GM18951 (cell line): ENCODE results near the gene PRF1.
"Not testable (repeated sequence)": the region's sequence is repeated elsewhere in the genome, so short reads cannot be mapped to it uniquely, and the experiment has no call there.

Experiments
- POLR2A ChIP-seq: IDR thresholded peaks from 4 replicates; pipeline ENCODE4 v1.6.1; 2011; ENCODE audit warnings: mild to moderate bottlenecking; ENCODE audit not compliant: insufficient read length, insufficient read depth; ENCODE audit errors: extremely low read depth
- in situ Hi-C: fragments of 300-500 bp; cut with MboI; formaldehyde crosslinking; loops from one replicate; pipeline ENCODE4 v1.12.0; 2022; ENCODE audit warnings: low sequenced_read_pairs, mixed read lengths, inconsistent platforms; ENCODE audit not compliant: unreplicated experiment

Gene PRF1

DNA sequence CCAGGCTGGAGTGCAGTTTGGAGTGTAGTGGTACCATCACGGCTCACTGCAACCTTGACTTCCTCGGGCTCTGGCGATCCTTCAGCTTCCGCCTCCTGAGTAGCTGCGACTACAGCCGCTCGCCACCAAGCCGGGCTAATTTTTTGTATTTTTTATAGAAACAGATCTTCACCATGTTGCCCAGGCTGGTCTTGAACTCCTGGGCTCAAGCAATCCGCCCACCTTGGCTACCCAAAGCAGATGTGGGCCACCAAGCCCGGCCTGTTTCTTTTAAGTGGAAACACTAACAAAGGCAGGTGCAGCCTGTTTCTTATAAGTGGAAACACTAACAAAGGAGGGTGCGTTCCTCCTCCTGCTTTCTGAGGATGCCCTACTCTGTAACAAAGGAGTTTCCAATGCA, 18.2 kb downstream of the PRF1 start:
- TF ChIP-seq POLR2A: no peak
- in situ Hi-C loops: no loop called here

DNA sequence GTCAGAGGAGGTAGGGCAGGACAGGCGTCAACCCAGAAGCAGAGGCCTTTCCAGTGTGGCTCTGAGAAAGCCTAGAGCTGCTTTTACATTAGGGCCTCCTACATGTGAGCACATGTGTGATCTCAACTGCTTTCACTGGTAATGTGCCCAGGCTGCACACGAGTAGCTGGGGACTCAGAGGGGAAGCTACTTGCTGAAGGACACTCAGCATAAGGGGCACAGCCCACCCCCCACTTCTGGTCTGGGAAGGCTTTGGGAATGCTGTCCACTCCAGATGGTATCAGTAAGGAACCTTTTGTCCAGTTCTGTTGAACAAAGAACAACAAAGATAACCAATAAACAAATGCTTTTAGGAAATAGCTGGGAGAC, 18.9 kb downstream of the PRF1 start:
- in situ Hi-C loops: no loop called here
- TF ChIP-seq POLR2A: no peak

DNA sequence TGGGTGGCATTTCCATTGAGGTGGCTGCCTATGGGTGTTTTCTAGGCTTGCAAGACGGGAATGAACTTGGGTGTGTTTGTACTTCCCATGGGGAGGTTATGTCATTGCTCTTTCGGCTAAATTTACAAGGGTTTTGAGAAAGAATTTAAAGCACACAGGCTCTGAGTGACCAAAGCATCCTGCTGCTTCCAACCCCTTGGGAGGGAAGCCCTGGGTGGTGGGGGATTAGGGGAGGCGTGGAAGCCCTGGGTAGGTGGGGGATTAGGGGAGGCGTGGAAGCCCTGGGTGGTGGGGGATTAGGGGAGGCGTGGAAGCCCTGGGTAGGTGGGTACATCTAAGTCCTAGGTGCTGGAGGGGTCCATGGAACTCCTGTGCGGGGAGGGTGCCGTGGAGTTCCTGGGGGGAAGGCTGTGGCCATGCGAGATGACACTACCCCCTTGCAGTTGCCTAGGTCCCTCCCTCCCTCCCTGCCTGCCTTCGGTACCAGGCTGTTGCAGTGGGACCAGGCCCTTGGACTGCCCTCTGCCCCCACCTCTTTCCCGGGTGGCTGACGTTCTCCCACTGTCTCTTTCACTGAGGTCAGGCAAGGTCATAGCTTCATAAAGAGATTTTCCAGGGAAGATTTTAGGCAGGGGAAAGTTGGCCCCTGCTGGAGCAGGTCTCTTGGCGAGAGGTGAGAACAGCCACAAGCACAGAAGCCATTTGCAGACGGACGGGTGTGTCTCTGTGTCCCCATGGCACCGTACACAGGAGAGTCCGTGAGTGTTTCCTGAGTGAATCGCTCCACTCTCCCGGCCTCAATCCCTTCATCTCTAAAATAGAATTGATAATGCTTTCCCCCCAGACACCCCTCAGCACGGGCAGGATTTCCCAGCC, 19.5 kb downstream of the PRF1 start:
- in situ Hi-C loops: no loop called here
- no peak for TF ChIP-seq POLR2A

DNA sequence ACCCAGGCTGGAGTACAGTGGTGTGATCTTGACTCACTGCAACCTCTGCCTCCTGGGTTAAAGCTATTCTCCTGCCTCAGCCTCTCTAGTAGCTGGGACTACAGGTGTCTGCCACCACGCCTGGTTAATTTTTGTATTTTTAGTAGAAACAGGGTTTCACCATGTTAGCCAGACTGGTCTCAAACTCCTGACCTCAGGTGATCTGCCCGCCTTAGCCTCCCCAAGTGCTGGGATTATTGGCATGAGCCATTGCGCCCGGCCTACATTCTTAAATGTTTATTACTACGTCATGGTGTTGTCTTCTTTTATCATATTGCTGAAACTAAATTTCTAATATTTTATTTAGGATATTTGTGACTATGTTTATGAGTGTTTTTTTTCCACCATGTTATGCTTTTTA, 21.4 kb downstream of the PRF1 start:
- in situ Hi-C loops: not testable (repeated sequence)

DNA sequence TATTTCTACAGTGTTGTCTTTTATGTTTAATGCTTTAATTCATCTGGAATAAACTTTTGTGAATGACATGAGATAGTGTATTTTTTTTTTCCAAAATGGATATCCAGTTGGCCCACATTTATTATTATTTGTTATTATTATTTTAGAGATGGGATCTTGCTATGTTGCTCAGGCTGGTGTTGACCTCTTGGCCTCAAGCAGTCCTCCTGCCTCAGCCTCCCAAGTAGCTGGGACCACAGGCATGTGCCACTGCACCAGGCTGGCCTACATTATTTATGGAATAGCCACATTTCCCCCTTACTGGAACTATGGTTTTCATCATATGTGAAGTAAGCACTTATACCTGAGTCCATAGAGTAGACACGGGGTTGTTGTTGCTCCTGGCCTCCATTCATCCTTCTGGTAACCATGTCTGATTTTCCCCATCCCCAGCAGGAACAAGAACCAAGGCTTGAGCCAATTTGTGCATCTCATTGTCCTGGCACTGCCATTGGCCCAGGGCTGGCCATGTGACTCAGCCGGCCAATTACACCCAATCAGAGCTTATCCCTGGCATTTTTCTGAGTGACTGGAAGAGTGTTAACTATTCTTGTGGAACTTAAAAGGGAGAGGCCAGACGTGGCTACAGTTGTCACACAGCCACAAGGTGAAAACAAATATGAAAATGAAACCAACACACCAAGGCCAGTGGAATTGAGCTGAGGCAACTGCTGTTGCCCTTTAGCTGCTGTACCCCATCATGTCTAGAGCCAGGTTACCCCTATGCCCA, 23.1 kb downstream of the PRF1 start:
- TF ChIP-seq POLR2A: no peak
- in situ Hi-C loops: no loop called here

DNA sequence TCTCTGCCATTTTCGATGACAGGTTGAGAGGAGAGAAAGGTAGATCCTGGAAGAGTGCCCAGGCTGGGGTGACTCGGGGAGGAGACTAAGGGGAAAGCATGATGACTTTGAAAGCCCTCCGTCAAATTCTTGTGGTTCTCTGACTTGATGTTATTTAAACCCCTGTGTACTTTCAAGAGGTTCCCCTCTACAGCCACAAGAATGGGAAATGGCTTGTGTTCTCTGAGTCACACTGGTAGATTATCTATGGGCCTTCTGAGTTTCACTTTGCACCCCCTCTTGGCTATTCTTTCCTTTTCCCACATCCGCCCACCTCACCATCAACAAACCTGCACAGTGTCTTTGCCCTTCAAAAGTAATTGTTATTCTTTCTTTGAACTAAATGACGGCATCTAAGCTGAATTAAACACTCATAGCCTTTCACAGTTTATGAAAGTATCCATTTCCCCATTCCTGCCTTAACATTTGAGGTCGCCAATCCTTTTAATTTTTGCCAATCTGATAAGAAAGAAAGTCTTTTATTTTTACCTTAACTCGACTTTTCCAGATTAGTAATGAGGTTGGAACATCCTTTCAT, 24.1 kb downstream of the PRF1 start:
- TF ChIP-seq POLR2A: no peak
- in situ Hi-C loops: no loop called here

DNA sequence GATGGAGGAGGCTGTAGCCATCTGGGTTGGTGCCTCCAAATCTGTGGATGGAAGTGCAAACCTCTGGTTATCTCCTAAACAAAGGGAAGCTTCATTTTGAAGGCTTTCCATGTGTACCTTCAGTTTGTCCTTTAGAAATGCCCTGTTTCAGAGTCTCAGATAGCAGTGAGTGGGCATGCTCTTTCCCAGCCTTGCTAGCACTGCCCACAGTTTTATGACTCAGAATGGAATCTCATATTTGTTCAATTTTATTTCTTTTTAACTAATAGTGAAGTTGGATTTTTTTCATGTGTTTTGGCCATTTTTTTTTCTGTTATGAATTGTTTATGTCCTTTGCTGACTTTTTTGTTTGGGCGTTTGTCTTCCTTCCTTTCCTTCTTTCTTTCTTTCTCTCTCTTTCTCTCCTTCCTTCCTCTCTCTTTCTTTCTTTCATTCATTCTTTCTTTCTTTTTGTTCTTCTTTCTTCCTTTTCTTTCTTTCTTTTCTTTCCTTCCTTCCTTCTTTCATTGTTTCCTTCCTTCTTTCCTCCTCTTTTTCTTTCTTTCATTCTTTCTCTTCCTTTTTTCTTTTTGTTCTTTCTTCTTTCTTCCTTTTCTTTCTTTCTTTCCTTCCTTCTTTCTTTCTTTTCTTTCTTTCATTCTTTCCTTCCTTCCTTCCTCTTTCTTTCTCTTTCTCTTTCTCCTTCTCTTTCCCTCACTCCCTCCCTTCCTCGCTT, 25.6 kb downstream of the PRF1 start:
- TF ChIP-seq POLR2A: no peak
- in situ Hi-C loops: no loop called here

DNA sequence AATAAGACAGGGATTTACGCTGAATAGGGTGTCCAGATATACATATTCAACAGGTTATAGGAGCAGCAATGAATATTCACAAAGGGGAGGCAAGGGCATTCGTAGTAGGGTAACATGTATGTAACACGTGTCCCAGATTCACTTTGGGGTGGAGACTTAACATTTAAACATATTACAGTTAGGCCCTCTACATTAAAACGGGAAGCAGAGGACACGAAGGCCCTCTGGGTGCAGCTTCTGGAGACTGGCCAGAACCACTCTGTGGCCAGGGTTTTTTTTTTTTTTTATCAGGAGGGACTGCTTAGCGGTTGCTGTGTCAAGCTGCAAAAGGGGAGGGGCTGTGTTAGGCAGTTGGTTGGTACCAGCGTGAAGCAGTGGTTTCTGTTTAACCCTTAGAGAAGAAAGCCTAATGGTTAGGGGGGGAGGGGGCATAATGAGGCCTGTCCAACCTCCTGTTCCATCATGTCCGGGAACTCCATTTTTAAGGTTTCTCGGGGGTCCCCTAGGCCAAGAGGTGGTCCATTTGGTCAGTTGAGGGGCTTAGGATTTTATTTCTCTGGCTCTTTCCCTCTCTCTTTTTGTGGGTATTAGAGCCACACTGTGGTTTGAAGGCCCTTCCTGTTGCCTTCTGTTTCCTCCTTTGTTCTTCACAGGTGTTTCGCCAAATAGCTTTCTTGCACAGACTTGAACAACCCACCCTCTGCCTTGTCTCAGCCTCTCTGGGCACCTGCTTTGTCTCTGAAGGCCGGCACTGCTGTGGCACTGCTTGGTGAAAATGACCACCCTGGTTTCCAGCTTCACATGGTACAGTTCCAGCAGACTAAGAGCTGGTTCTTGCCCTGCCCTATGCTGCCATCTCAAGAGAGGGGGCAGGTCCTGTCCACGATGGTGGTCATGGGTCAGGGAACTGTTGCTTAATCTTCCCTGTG, 26.4 kb downstream of the PRF1 start:
- peak; percentile 44 for TF ChIP-seq POLR2A
- in situ Hi-C loops: no loop called here

DNA sequence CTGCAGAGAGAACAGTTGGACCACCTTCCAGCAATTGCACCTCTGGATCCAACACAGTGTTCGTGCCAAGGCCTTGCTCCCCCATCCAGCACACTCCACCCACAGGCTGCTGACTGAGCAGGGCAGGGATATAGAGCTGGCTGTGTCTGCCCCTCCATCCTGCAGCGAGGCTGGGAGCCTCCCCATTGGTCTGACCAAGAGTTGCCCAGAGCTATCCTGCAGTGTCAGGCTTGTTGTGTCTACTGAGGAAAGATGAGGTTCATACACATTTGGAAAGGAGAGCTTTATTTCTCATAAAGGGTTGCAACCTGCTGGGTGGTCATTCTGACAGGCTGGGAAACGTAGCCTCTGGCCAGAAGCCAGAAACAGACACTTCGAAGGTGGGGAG, 27.1 kb downstream of the PRF1 start:
- in situ Hi-C loops: no loop called here

DNA sequence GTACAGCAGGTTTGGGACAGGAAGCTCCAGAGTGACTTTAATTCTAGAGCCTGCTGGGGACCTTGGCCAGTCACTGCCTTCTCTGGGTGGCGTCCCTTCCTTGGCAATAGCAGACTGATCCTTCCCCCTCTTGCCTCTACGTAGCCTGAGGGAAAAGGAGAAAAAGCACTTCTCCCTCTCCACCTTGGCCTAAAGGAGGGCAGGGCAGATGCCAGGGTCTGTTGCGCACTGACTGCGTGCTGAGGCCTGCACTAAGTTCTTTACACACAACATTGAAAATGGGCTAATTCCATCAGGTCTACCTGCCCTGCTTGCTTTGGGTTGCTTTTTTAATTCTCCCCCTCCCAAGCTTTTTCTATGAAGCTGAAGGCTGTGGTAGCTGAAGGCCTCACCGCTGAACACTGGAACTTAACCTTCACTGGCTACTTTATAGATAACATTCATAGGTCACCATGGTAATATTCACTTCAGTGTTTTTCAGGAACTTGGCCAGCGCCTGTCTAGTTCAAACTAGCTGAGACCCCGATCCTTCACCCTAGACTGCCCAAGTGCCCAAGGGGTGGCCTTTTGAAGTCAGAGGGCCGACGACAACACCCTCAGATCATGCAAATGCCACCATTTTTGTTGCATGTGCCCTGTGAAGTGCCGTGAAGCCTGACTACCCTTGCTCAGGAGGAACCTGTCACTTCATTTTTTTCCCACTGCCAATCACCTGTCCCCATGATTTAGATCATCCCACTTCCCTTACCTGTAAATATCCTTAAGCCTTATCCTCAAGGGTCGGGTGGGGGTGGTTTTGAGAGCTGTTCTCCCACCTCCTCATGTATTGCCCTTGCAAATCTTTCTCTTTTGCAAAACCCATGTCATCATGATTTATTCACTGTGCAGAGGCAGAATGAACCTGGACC, 28.7 kb downstream of the PRF1 start:
- TF ChIP-seq POLR2A: no peak
- in situ Hi-C loops: no loop called here

More for the DNA sequence above, 27.1 kb downstream of the PRF1 start:
- TF ChIP-seq POLR2A: no peak

DNA sequence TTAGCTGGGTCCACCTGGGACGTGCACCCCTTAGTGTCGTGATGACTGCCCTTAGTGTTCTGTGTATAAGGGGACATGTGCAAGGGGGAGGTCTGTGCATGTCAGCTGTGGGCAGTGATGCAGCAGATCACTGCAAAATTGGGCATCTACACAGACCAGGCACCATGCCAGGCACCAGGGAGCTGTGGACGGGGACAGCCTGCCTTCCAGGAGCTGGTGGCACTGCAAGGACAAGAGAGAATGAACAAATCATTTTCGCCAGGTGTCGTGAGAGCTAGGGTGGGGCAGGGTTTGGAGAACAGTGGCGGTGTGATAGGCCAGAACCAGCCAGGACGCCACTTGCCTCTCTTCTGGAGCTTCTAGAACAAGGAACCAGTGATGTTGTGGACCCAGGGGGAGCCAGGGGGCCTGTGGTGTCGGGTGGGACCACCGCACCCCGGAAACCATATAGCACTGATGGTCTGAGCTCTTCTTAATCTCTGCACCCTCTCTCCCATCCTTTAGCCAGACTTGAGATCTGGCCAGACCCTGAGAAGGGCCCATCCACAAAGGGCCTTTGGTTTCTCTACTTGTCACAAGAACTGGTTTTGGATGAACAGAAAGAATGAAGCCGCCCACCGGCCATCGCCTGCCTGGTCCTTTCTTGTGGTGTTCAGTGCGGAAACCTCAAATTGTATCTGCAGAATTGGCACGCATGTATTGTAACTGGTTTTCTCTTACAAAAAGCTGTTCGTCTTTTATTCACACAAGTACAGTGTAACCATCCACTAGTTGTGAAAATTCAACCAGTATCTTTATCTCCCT, 30.7 kb downstream of the PRF1 start:
- no peak for TF ChIP-seq POLR2A
- in situ Hi-C loops: no loop called here
